ENCODE data around the gene PIP4K2A.
"Not testable (repeated sequence)": the region's sequence is repeated elsewhere in the genome, so short reads cannot be mapped to it uniquely, and the experiment has no call there.

PIP4K2A gene

GRCh38 chr10:22545643-22546042, 168.7 kb downstream of the PIP4K2A start:
- no peak for DNase-seq

- no peak for DNase-seq
Measured at GRCh38 chr10:22544325-22545068, 169.9 kb downstream of the PIP4K2A start.

- no peak for DNase-seq
Measured at GRCh38 chr10:22542773-22543172, 171.6 kb downstream of the PIP4K2A start.

GRCh38 chr10:22541900-22542299, 172.5 kb downstream of the PIP4K2A start:
- no peak for DNase-seq

- no peak for DNase-seq
Measured at GRCh38 chr10:22539579-22540298, 174.6 kb downstream of the PIP4K2A start.

- DNase-seq = no peak
Measured at GRCh38 chr10:22537810-22538209, 176.6 kb downstream of the PIP4K2A start.

GRCh38 chr10:22536620-22537019, 177.8 kb downstream of the PIP4K2A start:
- DNase-seq = no peak

- DNase-seq = no peak
Measured at GRCh38 chr10:22534849-22535604, 179.4 kb downstream of the PIP4K2A start.

- no peak for DNase-seq
Measured at GRCh38 chr10:22531441-22531840, 182.9 kb downstream of the PIP4K2A start.

GRCh38 chr10:22531008-22531407, 183.4 kb downstream of the PIP4K2A start:
- DNase-seq = no peak

- no peak for DNase-seq
Measured at GRCh38 chr10:22527520-22527919, 186.9 kb downstream of the PIP4K2A start.

- not testable (repeated sequence) for DNase-seq
Measured at GRCh38 chr10:22524333-22524732, 190.0 kb downstream of the PIP4K2A start.

GRCh38 chr10:22520645-22521044, 193.7 kb downstream of the PIP4K2A start:
- DNase-seq = not testable (repeated sequence)

- no peak for DNase-seq
Measured at GRCh38 chr10:22518167-22518724, 196.1 kb downstream of the PIP4K2A start.

- DNase-seq = no peak
Measured at GRCh38 chr10:22515009-22515408, 199.4 kb downstream of the PIP4K2A start.

- not testable (repeated sequence) for DNase-seq
Measured at GRCh38 chr10:22514414-22514758, 200.0 kb downstream of the PIP4K2A start.

- DNase-seq = not testable (repeated sequence)
Measured at GRCh38 chr10:22513483-22514413, 200.6 kb downstream of the PIP4K2A start.

GRCh38 chr10:22512015-22512414, 202.4 kb downstream of the PIP4K2A start:
- DNase-seq = not testable (repeated sequence)

- DNase-seq = not testable (repeated sequence)
Measured at GRCh38 chr10:22508214-22508613, 206.2 kb downstream of the PIP4K2A start.

- DNase-seq = peak; percentile 62
Measured at GRCh38 chr10:22505911-22506685, 208.3 kb downstream of the PIP4K2A start.

GRCh38 chr10:22504766-22505165, 209.6 kb downstream of the PIP4K2A start:
- no peak for DNase-seq

Measured in CD4-positive, alpha-beta T cell treated with Interleukin-17A for 1 hour (primary cell).